Smooth muscle cell (in vitro differentiated cells): ENCODE measurements around the gene MUC5AC. TPM values are rescaled to one million over a fixed set of nuclear protein-coding genes. Genes with fewer than 3 reads are reported as not detected.

Experiments
- DNase-seq: peaks from one replicate; lab custom pipeline; 2025; ENCODE audit not compliant: unreplicated experiment; lab: John Stamatoyannopoulos, UW
- H2AFZ ChIP-seq: fragments of 200-600 bp; sonication (generic); 2 replicates; pipeline ENCODE4 v1.6.0; 2016; ENCODE audit warnings: antibody characterized with exemption, low read depth, mild to moderate bottlenecking
- H3F3A ChIP-seq: fragments of 200-600 bp; sonication (generic); 2 replicates; pipeline ENCODE4 v1.6.0; 2017; ENCODE audit warnings: antibody characterized with exemption, low read depth
- H3K27ac ChIP-seq: fragments of 200-600 bp; sonication (generic); 2 replicates; pipeline ENCODE4 v1.5.1; 2016; ENCODE audit warnings: low read depth, mild to moderate bottlenecking
- H3K27me3 ChIP-seq: fragments of 200-600 bp; sonication (generic); 2 replicates; pipeline ENCODE4 v1.6.1; 2016; ENCODE audit warnings: low read depth, mild to moderate bottlenecking
- H3K36me3 ChIP-seq: fragments of 200-600 bp; sonication (generic); 2 replicates; pipeline ENCODE4 v1.5.1; 2016; ENCODE audit warnings: low read depth
- H3K4me1 ChIP-seq: fragments of 200-600 bp; sonication (generic); 2 replicates; pipeline ENCODE4 v1.5.1; 2016; ENCODE audit warnings: low read depth
- H3K4me2 ChIP-seq: fragments of 200-600 bp; sonication (generic); 2 replicates; pipeline ENCODE4 v1.6.0; 2016; ENCODE audit warnings: mild to moderate bottlenecking
- H3K4me3 ChIP-seq: fragments of 200-600 bp; sonication (generic); 2 replicates; pipeline ENCODE4 v1.5.1; 2016; ENCODE audit warnings: mild to moderate bottlenecking
- H3K79me2 ChIP-seq: fragments of 200-600 bp; sonication (generic); 2 replicates; pipeline ENCODE4 v1.6.0; 2016; ENCODE audit warnings: low read depth, mild to moderate bottlenecking
- H3K9ac ChIP-seq: fragments of 200-600 bp; sonication (generic); 2 replicates; pipeline ENCODE4 v1.6.0; 2016; ENCODE audit warnings: low read depth
- H3K9me3 ChIP-seq: fragments of 200-600 bp; sonication (generic); replicated peaks from 2 replicates; pipeline ENCODE4 v1.5.1; 2016; ENCODE audit warnings: low read depth
- H4K20me1 ChIP-seq: fragments of 200-600 bp; sonication (generic); 2 replicates; pipeline ENCODE4 v1.6.0; 2016; ENCODE audit warnings: low read depth
- WGBS: methylation state at CpG from one replicate; pipeline ENCODE4 v1.1.7; 2016; ENCODE audit warnings: low lambda C conversion rate; 5-methylcytosine and 5-hydroxymethylcytosine counted together
- polyA plus RNA-seq: library from polyadenylated mRNA; unstranded; fragments of >200 nt; fragmentation: Nextera tagmentation; extraction: Ambion mirVana; gene quantifications from 2 replicates; pipeline ENCODE4 v1.2.1, GENCODE V29; 2016
- total RNA-seq: library from RNA; depleted of rRNA; stranded (reverse); fragments of >200 nt; gene quantifications from 2 replicates; pipeline ENCODE4 v1.2.3, GENCODE V29; 2014
- TF ChIP-seq, protein P1 (sequence below): fragments of 200-600 bp; sonication (generic); IDR thresholded peaks from 2 replicates; pipeline ENCODE4 v1.5.1; 2017; ENCODE audit warnings: borderline replicate concordance, mild to moderate bottlenecking, antibody characterized with exemption; ENCODE audit not compliant: insufficient read depth, poor library complexity, severe bottlenecking

Gene MUC5AC
- total and polyA plus RNA-seq, 2 experiments from 2014 or later, result not detected

DNA sequence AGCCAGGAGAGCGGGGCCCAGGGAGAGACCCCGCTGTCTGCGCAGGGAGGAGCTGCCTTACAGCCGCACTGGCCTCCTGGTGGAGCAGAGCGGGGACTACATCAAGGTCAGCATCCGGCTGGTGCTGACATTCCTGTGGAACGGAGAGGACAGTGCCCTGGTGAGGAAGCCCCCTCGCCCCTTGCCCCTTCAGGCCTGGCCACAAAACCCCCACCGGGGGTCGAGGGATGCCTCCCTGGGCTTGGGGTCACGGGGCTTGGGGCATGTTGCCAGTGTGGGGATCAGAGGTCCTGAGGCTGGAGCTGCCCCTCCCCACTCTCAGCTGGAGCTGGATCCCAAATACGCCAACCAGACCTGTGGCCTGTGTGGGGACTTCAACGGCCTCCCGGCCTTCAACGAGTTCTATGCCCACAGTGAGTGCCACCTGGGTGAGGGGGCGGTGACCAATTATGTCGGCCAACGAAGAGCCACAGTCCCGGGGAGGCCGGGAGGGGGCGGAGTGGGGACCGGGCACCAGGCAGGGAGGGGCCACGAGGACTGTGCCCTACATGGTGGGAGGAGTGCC, 69.3 kb downstream of the MUC5AC start:
- no peaks in the 10 kb centered on the region for H3K27me3 ChIP-seq
- no peaks in the 10 kb centered on the region for H4K20me1 ChIP-seq
- no peak overlapping the region for H2AFZ ChIP-seq
- whole genome bisulfite sequencing, result 73% methylated on average over 5 of the region's 23 CpGs
- no peaks in the 10 kb centered on the region for H3K4me1 ChIP-seq
- DNase-seq, result no peak
- TF ChIP-seq, protein P1, sequence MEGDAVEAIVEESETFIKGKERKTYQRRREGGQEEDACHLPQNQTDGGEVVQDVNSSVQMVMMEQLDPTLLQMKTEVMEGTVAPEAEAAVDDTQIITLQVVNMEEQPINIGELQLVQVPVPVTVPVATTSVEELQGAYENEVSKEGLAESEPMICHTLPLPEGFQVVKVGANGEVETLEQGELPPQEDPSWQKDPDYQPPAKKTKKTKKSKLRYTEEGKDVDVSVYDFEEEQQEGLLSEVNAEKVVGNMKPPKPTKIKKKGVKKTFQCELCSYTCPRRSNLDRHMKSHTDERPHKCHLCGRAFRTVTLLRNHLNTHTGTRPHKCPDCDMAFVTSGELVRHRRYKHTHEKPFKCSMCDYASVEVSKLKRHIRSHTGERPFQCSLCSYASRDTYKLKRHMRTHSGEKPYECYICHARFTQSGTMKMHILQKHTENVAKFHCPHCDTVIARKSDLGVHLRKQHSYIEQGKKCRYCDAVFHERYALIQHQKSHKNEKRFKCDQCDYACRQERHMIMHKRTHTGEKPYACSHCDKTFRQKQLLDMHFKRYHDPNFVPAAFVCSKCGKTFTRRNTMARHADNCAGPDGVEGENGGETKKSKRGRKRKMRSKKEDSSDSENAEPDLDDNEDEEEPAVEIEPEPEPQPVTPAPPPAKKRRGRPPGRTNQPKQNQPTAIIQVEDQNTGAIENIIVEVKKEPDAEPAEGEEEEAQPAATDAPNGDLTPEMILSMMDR, result no peak
- H3F3A ChIP-seq, result no peaks in the 10 kb centered on the region
- H3K9ac ChIP-seq, result no peak overlapping the region
- no peaks in the 10 kb centered on the region for H3K79me2 ChIP-seq
- H3K36me3 ChIP-seq, result no peaks in the 10 kb centered on the region
- no peak overlapping the region for H3K27ac ChIP-seq
- no peak overlapping the region for H3K4me2 ChIP-seq
- no peak overlapping the region for H3K4me3 ChIP-seq
- no peaks in the 10 kb centered on the region for H3K9me3 ChIP-seq

DNA sequence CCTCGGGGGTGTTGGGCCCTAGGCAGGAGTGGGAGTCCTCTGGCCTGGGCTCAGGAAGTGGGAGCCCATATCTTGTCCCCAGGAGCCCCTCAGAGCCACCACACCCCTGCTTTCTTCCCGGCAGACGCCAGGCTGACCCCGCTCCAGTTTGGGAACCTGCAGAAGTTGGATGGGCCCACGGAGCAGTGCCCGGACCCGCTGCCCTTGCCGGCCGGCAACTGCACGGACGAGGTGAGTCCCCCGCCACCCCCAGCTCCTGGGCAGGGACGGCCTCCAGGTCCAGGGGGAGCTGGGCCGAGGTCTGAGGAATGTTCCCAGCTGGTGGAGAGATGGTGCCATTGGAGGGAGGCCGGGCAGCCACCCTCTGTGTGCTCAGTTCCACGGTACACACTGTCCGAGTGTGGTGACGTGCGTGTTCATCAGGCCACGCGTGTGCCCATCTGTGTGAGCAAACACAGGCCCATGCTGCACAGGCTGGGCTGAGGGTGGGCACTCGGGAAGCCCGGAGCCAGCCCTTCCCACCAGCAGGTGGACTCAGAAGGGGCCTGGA, 69.9 kb downstream of the MUC5AC start:
- WGBS, result 93% methylated on average over 21 of the region's 23 CpGs
- H3K27ac ChIP-seq, result no peak overlapping the region
- DNase-seq, result no peak
- TF ChIP-seq, protein P1, result no peak
- no peaks in the 10 kb centered on the region for H3F3A ChIP-seq
- no peaks in the 10 kb centered on the region for H3K79me2 ChIP-seq
- H3K4me3 ChIP-seq, result no peak overlapping the region
- no peaks in the 10 kb centered on the region for H3K36me3 ChIP-seq
- no peaks in the 10 kb centered on the region for H3K27me3 ChIP-seq
- no peaks in the 10 kb centered on the region for H3K4me1 ChIP-seq
- no peaks in the 10 kb centered on the region for H4K20me1 ChIP-seq
- no peaks in the 10 kb centered on the region for H3K9me3 ChIP-seq
- H2AFZ ChIP-seq, result no peak overlapping the region
- no peak overlapping the region for H3K4me2 ChIP-seq
- H3K9ac ChIP-seq, result no peak overlapping the region

DNA sequence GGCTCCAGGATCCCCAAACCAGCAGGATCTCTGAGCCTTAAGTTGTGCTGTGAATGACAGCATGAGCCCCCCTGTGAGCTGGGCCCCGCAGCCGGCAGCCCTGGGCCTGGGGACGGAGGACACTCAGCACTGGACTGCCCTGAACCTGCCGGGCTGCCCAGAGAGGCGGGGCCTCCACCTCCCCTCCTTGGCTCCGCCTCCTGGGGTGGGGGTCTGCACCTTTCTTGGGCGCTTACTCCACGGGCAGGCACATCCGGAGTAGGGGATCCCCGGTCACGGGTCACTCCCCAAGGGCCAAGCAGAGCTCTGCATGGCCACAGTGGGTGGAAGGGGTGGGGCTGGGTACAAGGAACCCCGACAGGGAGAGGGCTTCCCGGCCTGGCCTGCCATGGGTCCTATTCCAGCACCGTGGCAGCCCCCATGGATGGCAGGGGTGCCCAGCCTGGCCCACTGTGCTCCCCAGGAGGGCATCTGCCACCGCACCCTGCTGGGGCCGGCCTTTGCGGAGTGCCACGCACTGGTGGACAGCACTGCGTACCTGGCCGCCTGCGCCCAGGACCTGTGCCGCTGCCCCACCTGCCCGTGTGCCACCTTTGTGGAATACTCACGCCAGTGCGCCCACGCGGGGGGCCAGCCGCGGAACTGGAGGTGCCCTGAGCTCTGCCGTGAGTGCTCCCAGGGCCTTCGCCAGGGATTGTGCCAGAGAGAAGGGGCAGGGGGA, 70.5 kb downstream of the MUC5AC start:
- H3K9me3 ChIP-seq, result no peaks in the 10 kb centered on the region
- DNase-seq, result no peak

More for the DNA sequence above, 70.5 kb downstream of the MUC5AC start:
- H3K4me3 ChIP-seq, result no peak overlapping the region
- no peaks in the 10 kb centered on the region for H3K79me2 ChIP-seq
- H3K36me3 ChIP-seq, result no peaks in the 10 kb centered on the region
- no peaks in the 10 kb centered on the region for H3F3A ChIP-seq
- no peak overlapping the region for H3K9ac ChIP-seq
- H2AFZ ChIP-seq, result no peak overlapping the region
- H3K4me2 ChIP-seq, result no peak overlapping the region
- no peaks in the 10 kb centered on the region for H4K20me1 ChIP-seq
- H3K27ac ChIP-seq, result no peak overlapping the region
- H3K4me1 ChIP-seq, result no peaks in the 10 kb centered on the region
- 93% methylated on average over 31 of the region's 31 CpGs for WGBS
- no peaks in the 10 kb centered on the region for H3K27me3 ChIP-seq
- TF ChIP-seq, protein P1, result no peak
